ENCODE results near the gene FAM180A.
A peak's percentile ranks its signal among the peaks of the same experiment; 100 is the strongest.

FAM180A gene

GRCh38 chr7:135771961-135772638 lies 23.5 kb upstream of the FAM180A start:
- DNase-seq (ENCODE audit: low read depth): peak; percentile 94

GRCh38 chr7:135771051-135771450 lies 22.4 kb upstream of the FAM180A start:
- no peak for DNase-seq (ENCODE audit: low read depth)

- peak; percentile 30 for DNase-seq (ENCODE audit: low read depth)
Measured at GRCh38 chr7:135770139-135770710, 21.6 kb upstream of the FAM180A start.

GRCh38 chr7:135769005-135769802 lies 20.6 kb upstream of the FAM180A start:
- no peak for DNase-seq (ENCODE audit: low read depth)

- DNase-seq (ENCODE audit: low read depth): no peak
Measured at GRCh38 chr7:135768467-135768866, 19.9 kb upstream of the FAM180A start.

- DNase-seq (ENCODE audit: low read depth): no peak
Measured at GRCh38 chr7:135768064-135768463, 19.5 kb upstream of the FAM180A start.

- DNase-seq (ENCODE audit: low read depth): no peak
Measured at GRCh38 chr7:135763261-135763660, 14.6 kb upstream of the FAM180A start.

- DNase-seq (ENCODE audit: low read depth): peak; percentile 72
Measured at GRCh38 chr7:135761751-135762488, 13.3 kb upstream of the FAM180A start.

GRCh38 chr7:135759532-135759931 lies 10.9 kb upstream of the FAM180A start:
- DNase-seq (ENCODE audit: low read depth): no peak

- peak; percentile 74 for DNase-seq (ENCODE audit: low read depth)
Measured at GRCh38 chr7:135758531-135758932, 9.9 kb upstream of the FAM180A start.

- peak; percentile 78 for DNase-seq (ENCODE audit: low read depth)
Measured at GRCh38 chr7:135757719-135758411, 9.3 kb upstream of the FAM180A start.

GRCh38 chr7:135756191-135756590 lies 7.6 kb upstream of the FAM180A start:
- no peak for DNase-seq (ENCODE audit: low read depth)

- no peak for DNase-seq (ENCODE audit: low read depth)
Measured at GRCh38 chr7:135755351-135755753, 6.7 kb upstream of the FAM180A start.

- DNase-seq (ENCODE audit: low read depth): no peak
Measured at GRCh38 chr7:135753616-135754413, 5.2 kb upstream of the FAM180A start.

- no peak for DNase-seq (ENCODE audit: low read depth)
Measured at GRCh38 chr7:135747366-135747765, 1.2 kb downstream of the FAM180A start.

GRCh38 chr7:135745703-135746312 lies 2.8 kb downstream of the FAM180A start:
- peak; percentile 98 for DNase-seq (ENCODE audit: low read depth)

- peak; percentile 88 for DNase-seq (ENCODE audit: low read depth)
Measured at GRCh38 chr7:135744938-135745702, 3.5 kb downstream of the FAM180A start.

GRCh38 chr7:135743907-135744731 lies 4.5 kb downstream of the FAM180A start:
- DNase-seq (ENCODE audit: low read depth): peak; percentile 62

- no peak for DNase-seq (ENCODE audit: low read depth)
Measured at GRCh38 chr7:135742371-135742770, 6.2 kb downstream of the FAM180A start.

Measured in iris pigment epithelial cell (primary cell).